Activated CD4-positive, alpha-beta memory T cell treated with anti-CD3 and anti-CD28 coated beads for 36 hours (primary cell): ENCODE results near the gene ECE2. TPM values are rescaled to one million over a fixed set of nuclear protein-coding genes. Genes with fewer than 3 reads are reported as not detected.

Experiments
- CTCF ChIA-PET: fragments of 350-600 bp; sonication (Branson Sonifier 250); formaldehyde crosslinking; loops from one replicate; lab custom pipeline; 2021; ENCODE audit warnings: antibody characterized with exemption, inconsistent platforms; lab: Charles Lee
- POLR2A ChIA-PET: fragments of 350-600 bp; sonication (Branson Sonifier 250); formaldehyde crosslinking; loops from one replicate; lab custom pipeline; 2021; ENCODE audit warnings: antibody characterized with exemption; lab: Charles Lee
- DNase-seq: peaks from one replicate; pipeline ENCODE4 v3.0.0-alpha.2; 2020
- H3K27ac Mint-ChIP-seq: one replicate; pipeline ENCODE4 v1.8.0; 2021; ENCODE audit warnings: mixed read lengths
- H3K27me3 Mint-ChIP-seq: one replicate; pipeline ENCODE4 v1.8.0; 2021; ENCODE audit warnings: mixed read lengths
- H3K36me3 Mint-ChIP-seq: one replicate; pipeline ENCODE4 v1.8.0; 2021; ENCODE audit warnings: mixed read lengths
- H3K4me1 Mint-ChIP-seq: one replicate; pipeline ENCODE4 v1.8.0; 2021; ENCODE audit warnings: low read depth, mixed read lengths
- H3K4me3 Mint-ChIP-seq: one replicate; pipeline ENCODE4 v1.8.0; 2021; ENCODE audit warnings: mild to moderate bottlenecking, mixed read lengths
- H3K9me3 Mint-ChIP-seq: one replicate; pipeline ENCODE4 v1.8.0; 2021; ENCODE audit warnings: mixed read lengths
- intact Hi-C: fragments of 100-400 bp; cut with micrococcal nuclease; formaldehyde crosslinking; loops from one replicate; pipeline ENCODE4 v1.15.1; 2023
- total RNA-seq, 2 experiments: library from RNA; stranded (reverse); gene quantifications; one replicate each; pipeline ENCODE4 v1.2.3, GENCODE V29; 2021

The ECE2 gene
- total RNA-seq, 2 experiments from 2014 or later = not detected

GRCh38 chr3:184241447-184242296, 34.1 kb upstream of the ECE2 start:
- no peaks in the 10 kb centered on the region for H3K27me3 Mint-ChIP-seq
- H3K4me1 Mint-ChIP-seq = no peaks in the 10 kb centered on the region

GRCh38 chr3:184242297-184242685, 33.5 kb upstream of the ECE2 start:
- no peak overlapping the region for H3K4me3 Mint-ChIP-seq
- POLR2A ChIA-PET = no interaction called here
- CTCF ChIA-PET = interaction anchor here (0.7 to 1.2 kb wide), 3 partner anchors 14 to 358 kb away, joined by 3 to 5 read pairs (median 3); partner anchors contain the start of gene PARL
- no peak overlapping the region for H3K27ac Mint-ChIP-seq
- H3K27me3 Mint-ChIP-seq = no peaks in the 10 kb centered on the region
- intact Hi-C loops = no loop called here
- no peaks in the 10 kb centered on the region for H3K9me3 Mint-ChIP-seq
- peaks cover 15% of the 10 kb centered on the region for H3K36me3 Mint-ChIP-seq
- no peak for DNase-seq
- H3K4me1 Mint-ChIP-seq = no peaks in the 10 kb centered on the region

More at GRCh38 chr3:184241447-184242296, 34.1 kb upstream of the ECE2 start:
- Mint-ChIP-seq H3K27ac (no peak overlapping the region), H3K36me3 (peaks cover 15% of the 10 kb centered on the region), H3K4me3 (no peak overlapping the region), H3K9me3 (no peaks in the 10 kb centered on the region)
- DNase-seq = peak; percentile 20
- intact Hi-C loops = no loop called here
- ChIA-PET CTCF (interaction anchor here (0.7 to 6.0 kb wide), 3 partner anchors 14 to 96 kb away, joined by 3 to 50 read pairs (median 4); partner anchors contain the start of gene VWA5B2), POLR2A (interaction anchor here (1.5 kb wide), 1 partner anchor 11 kb away, joined by 6 read pairs; no protein-coding TSS in a partner anchor)

GRCh38 chr3:184248454-184249411, 27.1 kb upstream of the ECE2 start, which contains the start of gene ALG3:
Gene ALG3 (minus strand): TSS chr3:184248962. CDS start chr3:184248940, 22 bp downstream.
- Mint-ChIP-seq H3K4me3 (peak within 1 kb of the TSS; percentile 90), H3K27me3 (no peaks in the 10 kb centered on the region), H3K4me1 (peaks cover 8% of the 10 kb centered on the region), H3K9me3 (no peaks in the 10 kb centered on the region), H3K36me3 (peaks cover 2% of the 10 kb centered on the region), H3K27ac (peak within 1 kb of the TSS; percentile 96)
- peak; percentile 91 for DNase-seq
- ChIA-PET POLR2A (interaction anchor here (1.4 kb wide), 1 partner anchor 63 kb away, joined by 4 read pairs; the partner anchor contains the start of gene ABCF3), CTCF (interaction anchor here (1.1 to 8.5 kb wide), 6 partner anchors 21 to 63 kb away, joined by 3 to 94 read pairs (median 5); partner anchors contain the start of gene VWA5B2)
- intact Hi-C loops = loop anchor here (1.0 to 2.0 kb wide), 7 partner anchors 40 to 114 kb away; partner anchors contain the start of genes AP2M1 and PSMD2

GRCh38 chr3:184249412-184250166, 26.2 kb upstream of the ECE2 start, which contains the start of gene EEF1AKMT4:
Gene EEF1AKMT4 (plus strand): TSS chr3:184249672. CDS start chr3:184249695, 23 bp downstream.
- H3K27me3 Mint-ChIP-seq = no peaks in the 10 kb centered on the region
- POLR2A ChIA-PET = interaction anchor here (0.6 to 1.4 kb wide), 7 partner anchors 9 to 116 kb away, joined by 3 to 5 read pairs (median 4); partner anchors contain the start of genes ABCF3, AP2M1 and CAMK2N2
- peak within 1 kb of the TSS; percentile 96 for H3K27ac Mint-ChIP-seq
- DNase-seq = peak; percentile 98
- no peaks in the 10 kb centered on the region for H3K9me3 Mint-ChIP-seq
- intact Hi-C loops = loop anchor here (1.0 to 2.0 kb wide), 11 partner anchors 12 to 355 kb away; partner anchors contain the start of genes ABCC5, AP2M1, CAMK2N2 and PSMD2
- peaks cover 8% of the 10 kb centered on the region for H3K4me1 Mint-ChIP-seq
- H3K4me3 Mint-ChIP-seq = peak within 1 kb of the TSS; percentile 90
- CTCF ChIA-PET = interaction anchor here (0.6 to 8.5 kb wide), 28 partner anchors 9 to 365 kb away, joined by 3 to 94 read pairs (median 4); partner anchors contain the start of genes CAMK2N2, PARL and VWA5B2
- no peaks in the 10 kb centered on the region for H3K36me3 Mint-ChIP-seq

DNA sequence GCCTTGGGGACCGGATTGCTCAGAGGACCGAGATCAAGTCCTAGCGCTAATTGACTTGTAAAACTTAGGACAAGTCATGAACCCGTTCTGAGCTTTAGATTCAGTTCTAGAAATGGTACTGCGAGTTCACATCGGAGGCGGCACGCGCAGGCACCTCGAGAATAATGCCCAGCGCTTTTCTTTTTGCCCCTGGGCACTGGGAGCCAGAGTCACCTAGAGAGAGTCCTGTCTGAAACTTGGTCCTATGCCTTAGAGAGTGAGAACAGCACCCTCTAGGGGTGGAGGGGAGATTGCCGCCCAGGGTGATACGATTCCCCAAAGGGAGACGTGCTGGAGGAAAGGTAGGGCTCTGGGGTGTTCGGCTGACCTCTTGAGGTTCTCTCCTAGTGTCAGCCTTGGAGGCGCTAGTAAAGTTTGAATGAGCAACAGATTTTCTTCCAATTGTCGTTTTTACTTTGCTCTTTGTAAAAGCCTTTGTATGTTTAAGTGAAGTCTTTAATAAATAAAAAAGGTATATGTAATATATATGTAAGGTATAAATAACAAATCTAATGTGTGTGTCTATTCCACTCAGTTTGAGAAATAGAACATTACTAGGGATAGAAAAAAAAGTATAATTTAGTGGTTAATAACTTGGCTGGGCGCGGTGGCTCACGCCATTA, 25.5 kb upstream of the ECE2 start:
- Mint-ChIP-seq H3K4me1 (peaks cover 8% of the 10 kb centered on the region), H3K27ac (peak overlapping the region; percentile 69), H3K9me3 (no peaks in the 10 kb centered on the region), H3K36me3 (no peaks in the 10 kb centered on the region), H3K27me3 (no peaks in the 10 kb centered on the region), H3K4me3 (peak overlapping the region; percentile 90)
- ChIA-PET CTCF (interaction anchor here (0.6 to 8.5 kb wide), 29 partner anchors 8 to 366 kb away, joined by 3 to 94 read pairs (median 4); partner anchors contain the start of genes CAMK2N2, PARL and VWA5B2), POLR2A (interaction anchor here (0.6 to 1.4 kb wide), 7 partner anchors 8 to 117 kb away, joined by 3 to 5 read pairs (median 4); partner anchors contain the start of genes ABCF3, AP2M1 and CAMK2N2)
- DNase-seq = peak; percentile 94
- intact Hi-C loops = loop anchor here (1.0 to 2.0 kb wide), 4 partner anchors 11 to 355 kb away; partner anchors contain the start of genes ABCC5 and CAMK2N2

DNA sequence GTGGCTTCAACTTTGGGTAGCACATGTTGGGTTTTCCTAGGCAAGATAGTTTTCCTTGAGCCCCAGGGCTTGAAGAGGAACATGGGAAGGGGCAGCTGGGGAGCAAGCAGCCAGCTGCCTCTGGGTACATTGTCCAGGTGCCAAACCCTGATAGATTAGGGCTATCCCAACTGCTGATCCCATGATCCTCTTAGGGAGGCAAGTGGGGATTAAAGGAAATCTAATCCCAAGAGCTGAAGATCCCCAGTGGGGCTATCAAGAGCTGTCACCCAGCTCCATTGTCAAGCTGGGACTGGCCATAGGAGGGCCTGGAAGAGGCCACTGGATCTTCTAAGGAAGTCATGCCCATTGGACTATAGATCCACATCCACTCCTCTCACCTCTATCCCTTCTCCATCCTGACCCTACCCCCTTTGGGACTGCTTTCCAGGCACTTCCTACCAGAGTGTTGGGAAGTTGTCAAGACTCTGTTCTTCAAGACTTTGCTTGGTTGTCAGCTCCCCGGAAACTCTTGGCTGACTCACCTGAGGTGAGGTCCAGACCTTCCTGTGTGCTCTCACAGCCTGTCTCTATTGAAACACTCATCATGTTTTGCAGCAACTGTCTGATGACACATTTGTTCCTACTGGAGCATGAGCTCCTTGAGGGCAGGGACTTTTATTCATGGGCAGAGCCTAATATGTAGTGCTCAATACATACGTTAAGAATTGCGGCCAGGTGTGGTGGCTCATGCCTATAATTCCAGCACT, 20.4 kb upstream of the ECE2 start:
- POLR2A ChIA-PET = no interaction called here
- peak; percentile 50 for DNase-seq
- peaks cover 11% of the 10 kb centered on the region for H3K4me1 Mint-ChIP-seq
- peaks cover 2% of the 10 kb centered on the region for H3K36me3 Mint-ChIP-seq
- no peaks in the 10 kb centered on the region for H3K9me3 Mint-ChIP-seq
- peaks cover 4% of the 10 kb centered on the region for H3K27me3 Mint-ChIP-seq
- intact Hi-C loops = no loop called here
- H3K27ac Mint-ChIP-seq = peak overlapping the region; percentile 33
- no peak overlapping the region for H3K4me3 Mint-ChIP-seq
- CTCF ChIA-PET = interaction anchor here (0.8 to 8.5 kb wide), 4 partner anchors 13 to 39 kb away, joined by 3 to 94 read pairs (median 5); partner anchors contain the start of gene VWA5B2

DNA sequence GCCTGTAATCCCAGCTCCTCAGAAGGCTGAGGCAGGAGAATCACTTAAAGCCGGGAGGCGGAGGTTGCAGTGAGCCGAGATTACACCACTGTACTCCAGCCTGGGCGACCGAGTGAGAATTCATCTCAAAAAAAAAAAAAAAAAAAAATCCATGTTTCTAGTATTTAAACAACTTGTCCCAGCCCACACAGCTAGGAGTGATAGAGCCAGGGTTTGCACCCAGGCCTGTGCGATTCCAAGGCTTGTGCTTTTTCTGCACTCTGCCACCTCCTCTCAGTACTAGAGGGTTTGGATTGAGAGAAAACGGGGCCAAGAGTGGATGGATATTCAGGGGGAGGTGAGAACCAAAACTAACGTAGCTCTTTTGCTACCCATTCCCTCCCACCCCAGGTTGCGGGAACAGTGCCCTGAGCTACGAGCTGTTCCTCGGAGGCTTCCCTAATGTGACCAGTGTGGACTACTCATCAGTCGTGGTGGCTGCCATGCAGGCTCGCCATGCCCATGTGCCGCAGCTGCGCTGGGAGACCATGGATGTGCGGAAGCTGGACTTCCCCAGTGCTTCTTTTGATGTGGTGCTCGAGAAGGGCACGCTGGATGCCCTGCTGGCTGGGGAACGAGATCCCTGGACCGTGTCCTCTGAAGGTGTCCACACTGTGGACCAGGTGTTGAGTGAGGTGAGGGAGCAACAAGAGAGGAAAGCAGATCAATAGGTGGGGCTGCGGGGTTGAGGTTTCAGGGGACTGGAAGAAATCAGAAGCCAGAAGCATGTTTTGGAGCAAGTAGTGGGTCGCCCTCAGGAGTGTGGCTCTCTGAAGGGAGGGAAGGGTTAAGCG, 18.5 kb upstream of the ECE2 start:
- H3K4me3 Mint-ChIP-seq = no peak overlapping the region
- peaks cover 2% of the 10 kb centered on the region for H3K36me3 Mint-ChIP-seq
- ChIA-PET POLR2A (no interaction called here), CTCF (interaction anchor here (0.9 to 8.5 kb wide), 3 partner anchors 8 to 32 kb away, joined by 3 to 94 read pairs (median 7); partner anchors contain the start of genes EEF1AKMT4 and VWA5B2)
- peaks cover 19% of the 10 kb centered on the region for H3K4me1 Mint-ChIP-seq
- peaks cover 12% of the 10 kb centered on the region for H3K27me3 Mint-ChIP-seq
- intact Hi-C loops = no loop called here
- no peak for DNase-seq
- no peak overlapping the region for H3K27ac Mint-ChIP-seq
- no peaks in the 10 kb centered on the region for H3K9me3 Mint-ChIP-seq

DNA sequence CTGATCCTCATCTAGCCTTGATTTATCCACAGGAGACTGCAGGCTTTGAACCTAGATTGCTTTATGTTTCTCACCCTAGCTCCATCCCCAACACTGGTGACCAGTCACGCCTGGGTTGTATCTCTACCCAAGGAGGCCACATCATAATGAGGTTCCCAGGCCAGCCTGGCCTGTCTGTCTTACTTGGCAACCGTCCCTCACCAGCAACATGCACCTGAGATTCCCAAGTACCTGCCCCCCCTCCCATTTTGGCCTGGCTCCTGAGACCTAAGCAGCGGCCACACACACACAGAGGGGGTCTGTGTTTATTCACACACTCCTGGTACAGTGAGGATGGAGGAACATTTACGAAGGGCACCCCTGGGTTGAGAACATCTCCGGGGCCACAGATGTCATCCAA, 16.9 kb upstream of the ECE2 start:
- H3K27ac Mint-ChIP-seq = no peak overlapping the region
- H3K4me1 Mint-ChIP-seq = peaks cover 25% of the 10 kb centered on the region
- no peak overlapping the region for H3K4me3 Mint-ChIP-seq
- intact Hi-C loops = no loop called here
- peaks cover 18% of the 10 kb centered on the region for H3K27me3 Mint-ChIP-seq
- POLR2A ChIA-PET = interaction anchor here (1.0 kb wide), 1 partner anchor 9 kb away, joined by 3 read pairs; the partner anchor contains the start of gene EEF1AKMT4
- DNase-seq = no peak
- H3K9me3 Mint-ChIP-seq = no peaks in the 10 kb centered on the region
- peaks cover 2% of the 10 kb centered on the region for H3K36me3 Mint-ChIP-seq
- CTCF ChIA-PET = interaction anchor here (1.7 kb wide), 1 partner anchor 9 kb away, joined by 7 read pairs; the partner anchor contains the start of gene EEF1AKMT4
